ENCODE results near the gene DCST1.

DCST1 gene

DNA sequence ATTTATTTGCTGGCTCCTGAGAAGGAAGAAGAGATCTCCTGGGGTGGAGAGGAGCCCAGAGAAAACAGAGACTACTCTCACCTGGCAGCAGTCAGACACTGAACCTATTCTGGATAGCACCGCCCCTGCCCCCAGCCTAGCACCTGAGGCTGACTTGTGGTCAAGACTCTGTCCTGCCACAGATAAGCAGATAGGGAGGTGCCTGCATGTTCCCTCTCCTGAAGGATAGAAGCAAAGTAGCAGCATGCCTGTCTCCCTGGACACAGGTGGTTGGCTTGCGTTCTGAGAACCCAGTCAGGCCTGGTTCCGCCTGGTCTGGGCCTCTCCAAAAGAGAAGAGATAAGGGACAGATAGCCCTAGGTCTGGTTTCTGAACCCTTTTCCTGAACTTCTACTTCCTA lies 43.7 kb downstream of the DCST1 start:
- DNase-seq: no peak

DNA sequence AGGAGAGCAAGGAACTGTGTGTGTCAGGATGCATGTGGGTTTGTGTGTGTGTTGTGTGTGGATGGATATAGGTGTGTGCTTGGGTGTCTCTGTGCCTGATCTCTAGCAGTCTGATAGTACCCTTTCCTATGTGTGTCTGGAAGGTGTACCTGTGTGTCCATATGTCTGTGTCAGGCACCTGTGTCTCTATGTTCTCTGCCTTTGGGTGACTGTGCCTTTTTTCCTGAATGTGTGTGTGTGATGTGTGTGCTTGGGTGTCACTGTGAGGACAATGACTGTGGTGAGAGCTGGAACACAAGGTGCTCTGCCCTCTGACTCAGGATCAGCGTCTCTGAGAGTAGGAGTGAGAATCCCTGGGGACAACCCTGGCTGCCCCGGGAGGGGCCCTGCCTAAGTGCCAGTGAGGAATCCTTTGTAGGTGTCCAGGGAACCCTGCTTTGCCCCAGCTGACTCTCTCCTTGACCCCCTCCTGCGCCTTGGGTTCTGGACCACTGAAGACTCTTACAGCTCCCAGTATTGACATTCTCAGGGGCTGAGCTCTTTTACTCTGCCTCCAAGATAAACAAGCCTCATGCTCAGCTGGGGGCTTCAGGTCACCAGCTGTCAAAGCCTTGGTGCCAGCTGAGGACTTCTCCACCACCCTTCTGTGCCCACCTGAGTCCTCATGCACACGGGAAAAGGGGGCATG lies 44.3 kb downstream of the DCST1 start:
- DNase-seq: no peak

DNA sequence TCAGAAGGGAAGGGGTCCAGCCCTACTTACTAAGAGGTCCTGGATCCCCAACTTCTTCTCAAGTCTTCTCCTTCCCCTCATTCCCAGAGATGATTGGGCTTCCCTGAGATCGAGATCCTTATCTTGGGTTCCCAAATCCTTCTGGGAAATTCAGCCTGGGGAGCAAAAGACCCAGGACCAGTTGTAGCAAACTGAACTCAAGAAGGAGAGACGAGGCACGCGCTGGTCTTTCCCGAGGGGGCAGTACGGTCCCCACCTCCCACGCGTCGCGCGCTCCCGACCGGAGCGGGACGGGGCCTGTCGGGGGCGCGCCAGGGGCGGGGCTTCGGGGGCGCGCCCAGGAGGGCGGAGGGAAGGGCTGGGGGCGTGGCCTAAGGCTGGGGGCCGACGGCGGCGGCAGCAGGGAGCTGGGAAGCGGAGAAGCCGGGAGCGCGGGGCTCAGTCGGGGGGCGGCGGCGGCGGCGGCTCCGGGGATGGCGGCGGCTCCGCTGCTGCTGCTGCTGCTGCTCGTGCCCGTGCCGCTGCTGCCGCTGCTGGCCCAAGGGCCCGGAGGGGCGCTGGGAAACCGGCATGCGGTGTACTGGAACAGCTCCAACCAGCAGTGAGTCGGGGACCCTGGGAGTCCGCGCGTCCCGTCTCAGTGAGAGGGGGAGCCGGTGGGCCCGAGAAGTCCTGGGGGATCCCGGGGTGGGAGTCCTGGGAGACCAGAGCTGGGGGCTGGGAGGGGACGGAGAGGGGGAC lies 45.0 kb downstream of the DCST1 start, which contains the start of gene EFNA3:
TSS of gene EFNA3 (plus strand) at position 369 of the 741 bp plus-strand sequence. CDS start at position 474, 105 bp downstream.
- DNase-seq: peak; percentile 62

- DNase-seq: no peak
Measured at GRCh38 chr1:155079210-155079486, 45.5 kb downstream of the DCST1 start.

DNA sequence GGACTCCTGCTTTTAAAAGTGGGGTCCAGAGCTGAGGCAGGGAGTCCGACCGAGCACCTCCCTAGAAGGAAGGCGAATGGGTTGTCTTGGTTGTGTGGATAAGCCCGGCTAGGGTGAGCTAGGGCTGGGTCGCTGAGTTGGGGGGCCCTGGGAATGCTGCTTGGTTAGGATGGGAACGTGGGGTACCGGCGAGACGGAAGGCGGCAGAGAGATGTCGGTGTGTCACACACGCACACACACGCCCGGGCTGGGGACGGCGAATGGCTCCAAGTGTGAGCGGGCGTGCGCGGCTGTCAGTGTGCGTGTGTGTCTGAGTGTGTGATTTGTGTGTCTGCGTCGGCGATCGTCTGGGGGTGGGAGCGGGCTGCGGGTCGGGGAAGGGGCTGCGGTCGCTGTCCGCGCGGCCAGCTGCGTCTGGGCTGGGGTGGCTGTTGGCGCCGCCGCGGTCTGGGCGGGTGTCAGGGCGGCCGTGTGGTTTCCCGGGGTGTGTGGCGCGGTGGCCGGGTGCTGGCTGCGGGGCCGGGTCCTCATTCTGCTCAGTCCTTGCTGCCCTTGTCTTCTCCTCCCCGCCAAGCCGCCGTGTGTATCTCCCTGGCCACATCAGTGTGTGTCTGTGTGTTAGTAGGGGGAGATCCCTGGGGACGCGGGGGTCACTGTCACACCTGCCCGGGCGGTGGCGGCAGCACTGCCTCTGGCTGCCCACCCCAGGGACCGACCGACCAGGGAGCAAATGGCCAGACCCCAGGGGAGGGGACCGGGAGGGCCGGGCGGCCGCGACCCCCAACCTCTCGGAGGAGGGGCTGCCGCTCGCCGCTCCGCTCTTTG lies 46.1 kb downstream of the DCST1 start:
- peak; percentile 72 for DNase-seq

DNA sequence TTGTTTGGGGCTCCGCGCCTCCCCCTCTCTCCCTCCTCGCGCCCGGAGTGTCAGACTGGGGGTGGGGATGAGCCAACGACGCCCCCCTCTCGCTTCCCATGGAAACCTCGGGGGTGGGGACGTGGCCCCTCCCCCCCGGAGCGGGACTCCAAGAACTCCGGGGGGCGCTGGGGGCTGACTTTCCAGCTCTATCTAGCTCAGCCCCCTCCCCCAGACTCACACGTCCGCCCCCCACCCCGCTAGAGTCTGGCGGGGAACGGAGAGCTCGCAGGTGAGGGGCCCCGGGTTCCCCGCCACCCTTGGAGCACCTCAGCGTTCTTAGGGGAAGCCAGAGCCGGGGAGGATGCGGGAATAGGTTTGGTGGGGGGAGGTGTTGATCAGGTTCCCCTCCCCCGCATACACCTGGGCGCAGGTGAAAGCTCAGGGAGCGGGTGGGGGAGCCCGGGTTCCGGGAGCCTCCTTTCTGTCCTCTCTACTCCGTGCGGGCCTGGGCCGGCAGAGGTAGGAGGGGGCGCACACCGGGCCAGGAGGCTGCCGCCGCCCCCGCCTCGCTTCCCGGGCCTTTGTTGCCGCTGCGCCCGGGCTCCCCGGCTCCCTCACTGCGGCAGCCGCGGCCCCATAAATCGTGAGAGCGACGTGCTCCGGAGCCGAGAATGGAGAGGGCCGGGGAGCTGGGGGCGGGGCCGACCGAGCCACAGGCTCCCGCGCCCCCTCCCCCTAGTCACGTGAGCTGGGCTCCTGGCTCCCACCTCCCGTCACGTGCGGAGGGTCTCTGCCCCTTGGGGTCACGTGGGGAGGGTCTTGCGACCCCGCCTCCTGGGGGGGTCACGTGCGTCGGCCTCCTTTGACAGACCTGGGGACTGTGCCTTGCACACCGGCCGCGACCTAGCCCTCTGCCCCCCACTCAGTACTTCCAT lies 46.9 kb downstream of the DCST1 start:
- peak; percentile 86 for DNase-seq

GRCh38 chr1:155081472-155082300 lies 48.1 kb downstream of the DCST1 start:
- peak; percentile 58 for DNase-seq

DNA sequence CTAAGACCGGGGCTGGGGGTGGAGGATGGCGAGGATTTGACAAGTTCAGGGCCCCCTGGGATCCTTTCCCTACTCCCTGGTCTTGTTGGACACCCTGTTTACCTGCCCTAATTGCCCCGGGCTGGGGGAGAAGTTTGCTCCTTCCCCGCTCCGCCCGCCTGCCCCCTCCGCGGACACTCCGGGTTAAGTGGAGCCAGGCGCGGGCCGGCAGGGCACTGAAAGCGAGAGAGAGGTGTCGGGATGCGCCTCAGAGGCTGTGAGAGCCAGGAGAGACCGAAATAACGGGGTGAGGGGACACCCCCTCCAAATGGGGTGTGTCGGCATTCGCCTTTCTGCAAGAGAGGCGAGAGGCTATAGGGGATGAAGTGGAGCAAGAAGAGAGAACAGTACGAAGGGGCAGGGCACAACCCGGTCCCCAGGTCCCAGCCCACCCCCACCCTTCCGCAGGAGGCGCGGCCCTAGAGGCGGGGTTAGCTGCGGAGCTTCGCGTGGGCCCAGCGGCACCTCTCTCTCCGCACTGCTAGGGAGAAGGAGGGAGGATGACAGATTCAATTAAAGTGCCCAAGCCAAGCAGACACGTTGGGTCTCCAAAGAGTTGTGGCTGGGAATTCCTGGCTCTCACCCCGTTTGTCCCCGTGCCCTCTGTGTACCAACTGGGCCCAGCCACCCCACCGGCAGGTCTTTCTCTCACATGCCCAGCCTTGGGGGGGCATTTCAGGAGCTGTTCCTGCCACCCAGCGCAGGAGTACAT lies 48.9 kb downstream of the DCST1 start:
- DNase-seq: no peak

DNA sequence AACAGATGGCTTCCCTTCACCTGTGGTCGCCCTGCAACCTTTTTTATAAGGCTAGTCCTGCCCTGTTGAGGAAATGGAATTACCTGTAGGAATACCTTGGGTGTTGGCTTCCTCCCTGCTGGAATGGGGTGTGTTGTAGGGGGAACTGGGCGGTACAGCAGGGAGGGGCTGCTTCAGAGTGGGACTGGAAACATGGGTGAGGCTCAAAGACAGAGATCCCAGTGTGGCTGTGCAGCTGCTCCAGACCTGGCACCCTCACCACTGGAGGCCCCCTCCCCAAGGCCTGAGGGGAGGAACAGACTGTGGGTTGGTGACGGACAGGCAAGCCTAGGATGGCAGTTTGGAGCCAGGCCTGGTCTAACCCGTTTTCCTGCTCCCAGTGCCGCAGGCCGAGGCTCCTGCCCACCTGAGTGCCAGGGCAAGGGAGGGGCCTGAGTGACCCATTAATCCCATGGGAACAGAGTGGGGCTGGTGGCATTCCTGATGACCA lies 49.5 kb downstream of the DCST1 start:
- DNase-seq: no peak

GRCh38 chr1:155083865-155084721 lies 50.5 kb downstream of the DCST1 start:
- DNase-seq: no peak

DNA sequence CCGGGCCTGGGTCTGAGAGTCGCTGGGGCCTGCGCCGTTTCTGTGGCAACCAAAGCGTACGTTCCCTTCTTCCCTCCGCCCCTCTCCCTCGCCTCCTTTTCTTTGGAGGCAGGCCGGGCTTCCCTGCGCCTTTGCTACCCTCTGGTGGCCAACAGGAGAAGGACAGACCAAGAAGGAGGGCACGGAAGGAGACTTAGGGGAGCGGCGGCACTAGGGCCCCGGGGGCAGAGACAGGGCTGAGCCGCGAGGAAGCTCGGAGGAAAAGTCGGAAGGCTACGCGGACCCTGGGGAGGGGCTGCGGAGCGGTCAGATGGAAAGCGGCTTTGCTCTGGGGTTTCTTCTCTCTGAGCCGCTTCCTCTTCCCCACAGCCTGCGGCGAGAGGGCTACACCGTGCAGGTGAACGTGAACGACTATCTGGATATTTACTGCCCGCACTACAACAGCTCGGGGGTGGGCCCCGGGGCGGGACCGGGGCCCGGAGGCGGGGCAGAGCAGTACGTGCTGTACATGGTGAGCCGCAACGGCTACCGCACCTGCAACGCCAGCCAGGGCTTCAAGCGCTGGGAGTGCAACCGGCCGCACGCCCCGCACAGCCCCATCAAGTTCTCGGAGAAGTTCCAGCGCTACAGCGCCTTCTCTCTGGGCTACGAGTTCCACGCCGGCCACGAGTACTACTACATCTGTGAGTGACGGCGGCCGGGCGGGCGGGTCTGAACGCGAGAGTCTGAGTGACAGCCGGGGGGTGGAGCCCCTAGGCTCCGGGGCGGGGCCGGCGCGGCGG lies 51.3 kb downstream of the DCST1 start:
- DNase-seq: peak; percentile 100

GRCh38 chr1:155085504-155086127 lies 52.0 kb downstream of the DCST1 start:
- DNase-seq: no peak

- peak; percentile 66 for DNase-seq
Measured at GRCh38 chr1:155086128-155086741, 52.6 kb downstream of the DCST1 start.

DNA sequence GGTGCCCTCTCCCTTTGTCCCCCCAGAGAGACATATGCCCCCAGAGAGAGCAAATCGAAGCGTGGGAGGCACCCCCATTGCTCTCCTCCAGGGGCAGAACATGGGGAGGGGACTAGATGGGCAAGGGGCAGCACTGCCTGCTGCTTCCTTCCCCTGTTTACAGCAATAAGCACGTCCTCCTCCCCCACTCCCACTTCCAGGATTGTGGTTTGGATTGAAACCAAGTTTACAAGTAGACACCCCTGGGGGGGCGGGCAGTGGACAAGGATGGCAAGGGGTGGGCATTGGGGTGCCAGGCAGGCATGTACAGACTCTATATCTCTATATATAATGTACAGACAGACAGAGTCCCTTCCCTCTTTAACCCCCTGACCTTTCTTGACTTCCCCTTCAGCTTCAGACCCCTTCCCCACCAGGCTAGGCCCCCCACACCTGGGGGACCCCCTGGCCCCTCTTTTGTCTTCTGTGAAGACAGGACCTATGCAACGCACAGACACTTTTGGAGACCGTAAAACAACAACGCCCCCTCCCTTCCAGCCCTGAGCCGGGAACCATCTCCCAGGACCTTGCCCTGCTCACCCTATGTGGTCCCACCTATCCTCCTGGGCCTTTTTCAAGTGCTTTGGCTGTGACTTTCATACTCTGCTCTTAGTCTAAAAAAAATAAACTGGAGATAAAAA lies 53.4 kb downstream of the DCST1 start:
- no peak for DNase-seq

DNA sequence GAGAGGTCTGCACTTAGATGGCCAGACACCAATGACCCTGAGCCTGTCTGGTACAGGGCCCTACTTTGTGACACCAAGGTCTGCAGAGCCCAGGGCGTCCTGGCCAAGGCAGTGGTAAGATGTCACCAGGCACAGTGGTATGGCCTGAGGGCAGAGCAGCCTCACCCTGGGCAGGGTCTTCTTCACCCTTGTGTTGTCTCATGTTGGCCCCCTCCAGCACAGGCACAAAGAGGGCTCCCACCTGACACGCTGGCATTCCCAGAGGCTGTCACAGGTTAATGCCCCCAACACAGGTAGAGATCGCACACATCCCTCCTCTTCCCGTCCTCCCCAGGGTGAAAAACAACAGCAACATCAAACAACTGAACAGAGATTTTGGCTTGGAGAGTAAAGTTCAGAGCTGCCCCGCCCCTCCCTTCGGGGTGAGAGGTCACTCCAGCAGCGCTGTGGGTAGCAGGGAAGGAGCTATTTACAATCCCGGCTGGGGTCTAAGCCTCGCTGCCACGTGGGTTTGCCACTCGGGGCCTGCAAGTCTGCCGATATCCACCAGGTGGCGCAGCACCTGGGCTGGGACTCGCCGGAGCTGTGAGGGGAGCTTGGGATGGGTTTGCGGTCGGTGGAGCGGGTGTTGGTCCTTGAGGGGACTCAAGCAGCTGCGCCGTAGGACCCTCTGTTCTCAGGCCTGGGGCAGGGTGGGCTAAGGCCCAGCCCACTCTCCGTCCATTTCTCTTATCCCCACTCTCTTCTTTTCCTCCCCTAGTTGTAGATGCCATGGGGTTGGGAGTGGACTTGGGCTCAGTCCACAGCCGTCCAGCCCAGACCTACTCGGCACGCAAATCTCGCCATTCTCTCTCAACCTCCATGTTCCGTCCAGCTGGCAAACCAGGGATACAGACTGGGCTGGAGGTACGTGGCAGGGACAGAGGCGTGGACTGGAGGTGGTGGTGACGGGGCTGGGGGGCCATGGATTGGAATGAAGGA lies 57.7 kb downstream of the DCST1 start:
- DNase-seq: peak; percentile 71

- DNase-seq: no peak
Measured at GRCh38 chr1:155092131-155092530, 58.5 kb downstream of the DCST1 start.

Measured in right kidney (tissue), 1 donor.